Stomach (tissue), 9 donors: ENCODE data around the gene CFAP161. TPM values are rescaled to one million over a fixed set of nuclear protein-coding genes. Genes with fewer than 3 reads are reported as not detected.

Experiments
- DNase-seq, 2 donors: peaks; one replicate each; pipeline versions ENCODE4 v3.0.0 to v3.0.0-alpha.2; 2013 to 2019
- H3K27ac ChIP-seq, 5 donors: fragments of 200-600 bp in 4 of 5; sonication (generic) in 4 of 5; one replicate each; pipeline ENCODE4 v1.5.1; 2013 to 2019; ENCODE audit warnings: mild to moderate bottlenecking in 1 of 5, moderate library complexity in 1 of 5
- H3K27me3 ChIP-seq, 3 donors: fragments of 200-600 bp; sonication (generic); one replicate each; pipeline ENCODE4 v1.5.1; 2017 to 2019; ENCODE audit warnings: mixed run types in 1 of 3
- H3K36me3 ChIP-seq, 4 donors: fragments of 200-600 bp; sonication (generic); 1 replicate in 3 of 4; 2 replicates in 1 of 4; pipeline ENCODE4 v1.5.1; 2016 to 2019
- H3K4me1 ChIP-seq, 4 donors: fragments of 200-600 bp; sonication (generic); one replicate each; pipeline ENCODE4 v1.5.1; 2016 to 2019
- H3K4me3 ChIP-seq, 4 donors: fragments of 200-600 bp; sonication (generic) in 3 of 4; one replicate each; pipeline ENCODE4 v1.5.1; 2016 to 2019; ENCODE audit warnings: mild to moderate bottlenecking in 1 of 4
- H3K9me3 ChIP-seq, 4 donors: fragments of 200-600 bp; sonication (generic); one replicate each; pipeline ENCODE4 v1.5.1; 2016 to 2019
- CTCF ChIP-seq, 7 experiments: fragments of 450-650 bp in 4 of 7; fragments of 200-600 bp in 3 of 7; sonication (generic) in 3 of 7; IDR thresholded peaks; one replicate each; pipeline ENCODE4 v1.5.1; 2016 to 2019; ENCODE audit warnings: antibody characterized with exemption in 7 of 7, control low read depth in 2 of 7, mild to moderate bottlenecking in 1 of 7
- EP300 ChIP-seq: sonication (generic); formaldehyde crosslinking; IDR thresholded peaks from one replicate; pipeline ENCODE4 v1.6.1; 2017; ENCODE audit warnings: antibody characterized with exemption
- POLR2A ChIP-seq, 4 donors: fragments of 450-650 bp; IDR thresholded peaks; one replicate each; pipeline ENCODE4 v1.6.1; 2016; ENCODE audit warnings: antibody characterized with exemption in 4 of 4, control low read depth in 2 of 4, mild to moderate bottlenecking in 1 of 4, moderate library complexity in 1 of 4
- POLR2AphosphoS5 ChIP-seq, 3 donors: sonication (generic); formaldehyde crosslinking; IDR thresholded peaks; one replicate each; pipeline ENCODE4 v1.6.1; 2016; ENCODE audit warnings: antibody characterized with exemption in 3 of 3
- WGBS, 5 donors: extraction: QIAGEN DNeasy Blood & Tissue Kit in 3 of 5; methylation state at CpG; one replicate each; pipeline versions ENCODE4 v1.1.5 to v1.1.7; 2013 to 2018; 5-methylcytosine and 5-hydroxymethylcytosine counted together
- intact Hi-C: fragments of 100-400 bp; cut with DNase I; formaldehyde crosslinking; loops from one replicate; pipeline ENCODE4 v1.15.1; 2023; ENCODE audit warnings: low total_unique reads
- polyA plus RNA-seq, 3 donors: library from polyadenylated mRNA; stranded (reverse); fragments of 200-250 nt; gene quantifications; one replicate each; pipeline ENCODE4 v1.2.3, GENCODE V29; 2013
- total RNA-seq, 5 donors: library from RNA; depleted of rRNA; stranded (reverse); fragments of >200 nt; gene quantifications; one replicate each; pipeline versions ENCODE4 v1.1.0 to v1.2.3, GENCODE V29; 2014 to 2016
- donor health status: healthy with polysubstance abuse.
- donor health status: Bipolar disorder and iron deficiency.
- donor health status: healthy.

Gene CFAP161
- total and polyA plus RNA-seq, 8 donors: 0.19 to 2.6 TPM; not detected in 6

DNA sequence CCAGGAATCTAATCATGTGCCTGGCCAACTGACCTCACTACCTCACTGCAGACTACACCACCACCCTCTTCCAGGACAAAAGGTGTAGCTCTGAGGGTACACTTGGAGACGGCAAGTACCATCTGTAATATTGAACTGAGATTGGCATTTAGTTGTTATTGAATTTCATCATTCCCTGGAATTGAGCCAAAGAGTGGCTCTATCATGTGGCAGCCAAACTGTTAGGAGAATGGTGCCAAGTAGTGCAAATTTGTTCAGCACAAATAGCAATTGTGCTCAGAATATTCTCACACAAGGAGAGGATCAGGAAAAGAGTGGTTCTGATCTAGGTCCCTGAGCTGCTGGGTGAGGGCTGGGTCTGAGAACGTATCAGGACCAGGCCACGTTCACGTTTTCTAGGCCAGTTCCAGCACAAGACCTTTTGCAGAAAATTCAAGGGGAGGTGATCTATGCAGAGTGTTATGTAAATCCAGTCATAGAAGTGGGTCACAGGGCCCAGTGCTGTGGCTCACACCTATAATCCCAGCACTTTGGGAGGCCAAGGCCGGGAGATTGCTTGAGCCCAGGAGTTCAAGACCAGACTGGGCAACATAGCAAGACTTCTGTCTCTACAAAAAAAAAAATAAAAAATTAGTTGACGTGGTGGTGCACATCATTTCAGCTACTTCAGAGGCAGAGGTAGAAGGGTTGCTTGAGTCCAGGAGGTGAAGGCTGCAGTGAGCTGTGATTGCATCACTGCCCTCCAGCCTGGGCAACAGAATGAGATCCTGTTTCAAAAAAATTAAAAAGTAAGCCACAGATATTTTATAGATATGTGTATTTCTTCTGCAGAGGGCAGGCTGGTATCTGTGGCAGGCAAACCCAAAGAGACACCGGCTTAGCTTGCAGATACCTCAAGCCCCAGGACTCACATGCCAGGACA lies 31.9 kb upstream of the CFAP161 start:
- no peak overlapping the region for H3K27ac ChIP-seq
- H3K4me1 ChIP-seq: peaks cover 0 to 6% (median 2%) of the 10 kb centered on the region in 4 donors
- TF ChIP-seq CTCF (IDR thresholded peaks at IDR 0.05): no peak
- no peak for TF ChIP-seq POLR2AphosphoS5 (IDR thresholded peaks at IDR 0.05)
- TF ChIP-seq POLR2A (IDR thresholded peaks at IDR 0.05): no peak
- no peak for TF ChIP-seq EP300
- 49 to 68% (median 51%) methylated on average over 7 of the region's 7 CpGs for WGBS, 5 donors
- H3K4me3 ChIP-seq: no peak overlapping the region
- intact Hi-C loops: no loop called here
- peaks cover 0 to 8% (median 0%) of the 10 kb centered on the region in 3 donors for H3K27me3 ChIP-seq
- H3K36me3 ChIP-seq: no peaks in the 10 kb centered on the region
- no peaks in the 10 kb centered on the region for H3K9me3 ChIP-seq
- no peak for DNase-seq

DNA sequence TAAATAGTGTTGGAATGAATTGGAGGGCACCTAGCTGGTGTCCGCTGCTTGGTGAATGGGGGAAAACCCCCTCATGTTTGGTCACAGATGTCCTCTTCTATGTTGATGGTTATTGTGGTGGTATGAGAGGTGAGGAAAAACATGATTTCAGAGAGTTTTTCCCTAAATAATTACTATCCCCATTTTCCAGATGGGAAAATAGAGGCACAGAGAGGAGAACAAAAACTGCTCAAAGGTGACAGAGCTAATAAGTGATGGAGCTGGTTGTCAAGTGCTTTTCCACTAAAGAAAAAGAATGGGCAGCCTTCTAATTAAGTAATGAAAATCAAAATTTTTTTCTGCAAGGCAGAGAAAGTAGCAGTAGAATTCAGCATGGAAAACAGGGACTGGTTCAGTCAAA lies 30.2 kb upstream of the CFAP161 start:
- Histone ChIP-seq H3K27me3 (peaks cover 0 to 7% (median 0%) of the 10 kb centered on the region in 3 donors), H3K9me3 (no peaks in the 10 kb centered on the region), H3K4me1 (peaks cover 0 to 6% (median 2%) of the 10 kb centered on the region in 4 donors), H3K4me3 (no peak overlapping the region), H3K36me3 (no peaks in the 10 kb centered on the region), H3K27ac (no peak overlapping the region)
- intact Hi-C loops: no loop called here
- 75 to 98% (median 96%) methylated on average over 1 of the region's 1 CpG for WGBS, 5 donors
- DNase-seq: no peak
- TF ChIP-seq CTCF (IDR thresholded peaks at IDR 0.05): no peak
- TF ChIP-seq POLR2AphosphoS5 (IDR thresholded peaks at IDR 0.05): no peak
- no peak for TF ChIP-seq EP300
- TF ChIP-seq POLR2A (IDR thresholded peaks at IDR 0.05): no peak

DNA sequence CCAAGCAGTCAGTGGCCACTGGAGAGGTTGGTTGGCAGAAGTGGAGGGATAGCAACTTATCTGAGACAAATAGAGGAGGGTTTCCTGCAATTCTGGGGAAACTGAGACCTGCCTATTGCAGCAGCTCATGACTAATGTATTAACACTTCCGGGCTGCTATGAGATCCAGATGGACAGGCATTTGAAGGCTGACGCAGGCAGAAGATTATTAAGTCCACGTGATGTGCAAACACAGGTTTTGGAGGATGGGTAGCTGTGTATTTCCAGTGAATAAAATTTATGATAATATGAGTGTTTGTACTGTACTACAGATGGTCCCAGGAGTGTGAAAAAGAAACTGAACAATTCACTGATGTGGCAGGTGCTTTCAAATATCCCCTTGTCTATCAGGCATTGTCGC lies 28.5 kb upstream of the CFAP161 start:
- 79 to 97% (median 82%) methylated on average over 4 of the region's 4 CpGs for WGBS, 5 donors
- Histone ChIP-seq H3K27ac (no peak overlapping the region), H3K36me3 (no peaks in the 10 kb centered on the region), H3K4me1 (peaks cover 0 to 6% (median 0%) of the 10 kb centered on the region in 4 donors), H3K27me3 (no peaks in the 10 kb centered on the region), H3K4me3 (no peak overlapping the region), H3K9me3 (no peaks in the 10 kb centered on the region)
- intact Hi-C loops: loop anchor here (5.0 kb wide), 1 partner anchor 162 kb away; no protein-coding TSS in a partner anchor
- DNase-seq: no peak
- TF ChIP-seq EP300 (no peak), CTCF (IDR thresholded peaks at IDR 0.05) (no peak), POLR2AphosphoS5 (IDR thresholded peaks at IDR 0.05) (no peak), POLR2A (IDR thresholded peaks at IDR 0.05) (no peak)

DNA sequence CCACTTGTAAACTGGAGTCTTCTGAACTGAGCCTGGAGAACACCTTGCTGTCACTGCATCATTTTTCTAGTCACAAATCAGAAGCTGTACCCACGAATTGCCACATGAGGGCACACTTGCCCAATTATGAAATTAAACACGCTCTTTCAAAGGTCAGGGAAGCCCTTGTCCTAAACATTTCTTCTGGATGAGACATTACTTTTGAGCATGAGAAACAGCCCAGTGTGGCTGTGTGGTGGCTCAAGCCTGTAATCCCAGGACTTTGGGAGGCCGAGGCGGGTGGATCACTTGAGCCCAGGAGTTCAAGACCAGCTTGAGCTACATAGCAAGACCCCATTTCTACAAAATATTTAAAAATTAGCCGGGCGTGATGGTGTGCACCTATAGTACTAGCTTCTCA lies 27.5 kb upstream of the CFAP161 start:
- no peak overlapping the region for H3K4me3 ChIP-seq
- peak; percentile 62 to 81 for DNase-seq
- no peak overlapping the region for H3K27ac ChIP-seq
- H3K9me3 ChIP-seq: no peaks in the 10 kb centered on the region
- H3K27me3 ChIP-seq: no peaks in the 10 kb centered on the region
- H3K4me1 ChIP-seq: peaks cover 0 to 6% (median 0%) of the 10 kb centered on the region in 4 donors
- peak in 5 of 7 experiments; percentile 61 to 84 (median 74) for TF ChIP-seq CTCF (IDR thresholded peaks at IDR 0.05)
- TF ChIP-seq POLR2A (IDR thresholded peaks at IDR 0.05): no peak
- TF ChIP-seq EP300: no peak
- TF ChIP-seq POLR2AphosphoS5 (IDR thresholded peaks at IDR 0.05): peak in 1 of 3 donors; percentile 73
- 41 to 53% (median 43%) methylated on average over 5 to 6 of the region's 6 CpGs for WGBS, 5 donors
- H3K36me3 ChIP-seq: no peaks in the 10 kb centered on the region
- intact Hi-C loops: loop anchor here (5.0 kb wide), 1 partner anchor 161 kb away; no protein-coding TSS in a partner anchor
